T-helper 1 cell (primary cell): ENCODE results near the gene PEX26.
"Not testable (repeated sequence)": the region's sequence is repeated elsewhere in the genome, so short reads cannot be mapped to it uniquely, and the experiment has no call there.

Experiments
- DNase-seq, 5 donors: peaks; one replicate each; pipeline ENCODE4 v3.0.0-alpha.2; 2012 to 2020

Gene PEX26

GRCh38 chr22:18103527-18104269 lies 25.9 kb downstream of the PEX26 start:
- DNase-seq = no peak

- DNase-seq = no peak
Measured at GRCh38 chr22:18104566-18104965, 26.8 kb downstream of the PEX26 start.

- not testable (repeated sequence) for DNase-seq
Measured at GRCh38 chr22:18105981-18106380, 28.2 kb downstream of the PEX26 start.

DNA sequence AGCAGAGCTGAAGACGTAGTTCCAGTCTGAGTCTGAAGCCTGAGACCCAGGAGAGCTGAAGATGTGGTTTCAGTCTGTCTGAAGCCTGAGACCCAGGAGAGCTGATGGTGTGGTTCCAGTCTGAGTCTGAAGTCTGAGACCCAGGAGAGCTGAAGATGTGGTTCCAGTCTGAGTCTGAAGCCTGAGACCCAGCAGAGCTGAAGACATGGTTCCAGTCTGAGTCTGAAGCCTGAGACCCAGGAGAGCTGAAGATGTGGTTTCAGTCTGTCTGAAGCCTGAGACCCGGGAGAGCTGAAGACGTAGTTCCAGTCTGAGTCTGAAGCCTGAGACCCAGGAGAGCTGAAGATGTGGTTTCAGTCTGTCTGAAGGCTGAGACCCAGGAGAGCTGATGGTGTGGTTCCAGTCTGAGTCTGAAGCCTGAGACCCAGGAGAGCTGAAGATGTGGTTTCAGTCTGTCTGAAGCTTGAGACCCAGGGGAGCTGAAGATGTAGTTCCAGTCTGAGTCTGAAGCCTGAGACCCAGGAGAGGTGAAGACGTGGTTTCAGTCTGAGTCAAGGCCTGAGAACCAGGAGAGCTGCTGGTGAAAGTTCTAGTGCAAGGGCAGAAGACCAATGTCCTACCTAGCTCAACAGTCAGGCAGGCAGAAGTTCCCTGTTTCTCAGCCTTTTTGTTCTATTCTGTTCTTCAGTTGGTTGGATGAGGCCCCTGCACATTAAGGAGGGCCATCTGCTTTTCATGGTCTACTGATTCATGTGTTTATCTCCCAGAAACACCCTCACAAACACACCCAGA lies 29.0 kb downstream of the PEX26 start:
- DNase-seq = peak in 1 of 5 donors; percentile 36

- no peak for DNase-seq
Measured at GRCh38 chr22:18108187-18108586, 30.4 kb downstream of the PEX26 start.

- no peak for DNase-seq
Measured at GRCh38 chr22:18109410-18110193, 31.8 kb downstream of the PEX26 start.

DNA sequence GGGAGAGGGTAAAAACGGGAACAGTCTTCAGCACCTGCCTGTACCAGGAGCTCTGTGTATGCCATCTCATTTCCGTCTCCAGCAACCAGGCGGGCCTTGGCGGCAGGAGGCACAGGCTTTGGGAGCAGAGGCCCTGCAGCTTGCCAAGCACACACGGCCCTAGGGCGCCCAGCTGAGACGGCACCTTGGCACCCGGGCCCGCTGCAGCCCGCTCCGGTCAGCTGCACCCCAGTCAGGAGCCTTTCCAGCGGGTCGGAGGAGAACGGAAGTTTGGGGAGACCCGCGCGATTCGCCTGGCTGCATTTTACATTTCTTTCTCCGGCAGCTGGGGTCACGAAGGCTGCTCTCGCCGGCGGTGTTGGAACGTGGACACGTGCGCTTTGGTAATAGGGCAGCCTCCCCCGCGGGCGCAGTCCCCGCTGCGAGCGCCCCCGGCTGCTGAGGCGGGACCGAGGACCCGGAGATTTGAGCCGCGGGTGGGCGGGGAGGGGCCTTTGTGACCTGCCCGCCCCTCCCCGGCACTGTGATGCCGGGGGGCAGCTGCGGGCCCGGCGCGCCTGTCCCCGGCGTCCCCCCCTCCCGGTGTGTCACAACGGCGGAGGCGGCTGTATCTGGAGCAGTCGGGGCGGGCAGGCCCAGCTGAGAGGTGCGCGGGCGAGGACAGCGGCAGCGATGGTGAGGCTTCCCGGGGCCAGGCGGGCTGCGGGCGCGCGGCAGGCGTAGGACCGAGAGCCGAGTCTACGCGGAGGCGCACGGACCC lies 32.6 kb downstream of the PEX26 start, which contains the start of gene TUBA8:
TUBA8 (plus strand) TSS at position 616 of the 760 bp plus-strand sequence; CDS start at position 673, 57 bp downstream.
- DNase-seq = no peak

GRCh38 chr22:18110954-18111758 lies 33.4 kb downstream of the PEX26 start:
- DNase-seq = no peak

DNA sequence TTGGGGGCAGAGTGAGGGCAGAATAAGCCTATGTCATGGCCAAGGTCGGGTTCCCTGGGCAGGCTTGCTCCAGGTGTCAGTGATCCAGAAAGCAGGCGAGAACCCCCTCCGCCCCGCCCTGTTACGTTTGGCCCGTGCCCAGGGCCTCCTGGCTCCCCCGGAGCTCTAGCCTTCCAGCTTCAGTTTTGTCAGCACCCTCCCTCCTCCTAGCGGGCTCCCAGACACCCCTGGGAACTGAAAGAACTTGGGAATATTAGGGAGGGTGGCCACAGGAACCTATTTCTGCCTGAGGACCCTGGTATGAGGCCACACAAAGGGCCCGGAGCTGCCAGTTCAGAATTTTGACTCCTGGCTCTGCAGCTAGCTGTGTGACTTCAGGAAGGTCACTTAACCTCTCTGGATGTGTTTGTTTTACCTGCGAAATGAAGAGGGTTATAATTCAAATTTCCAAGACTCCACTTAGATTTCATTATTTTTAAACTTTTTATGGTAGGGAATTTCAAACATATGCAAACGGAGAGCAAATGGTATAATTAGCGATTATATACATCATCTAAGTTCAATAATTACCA lies 34.1 kb downstream of the PEX26 start:
- DNase-seq = no peak

DNA sequence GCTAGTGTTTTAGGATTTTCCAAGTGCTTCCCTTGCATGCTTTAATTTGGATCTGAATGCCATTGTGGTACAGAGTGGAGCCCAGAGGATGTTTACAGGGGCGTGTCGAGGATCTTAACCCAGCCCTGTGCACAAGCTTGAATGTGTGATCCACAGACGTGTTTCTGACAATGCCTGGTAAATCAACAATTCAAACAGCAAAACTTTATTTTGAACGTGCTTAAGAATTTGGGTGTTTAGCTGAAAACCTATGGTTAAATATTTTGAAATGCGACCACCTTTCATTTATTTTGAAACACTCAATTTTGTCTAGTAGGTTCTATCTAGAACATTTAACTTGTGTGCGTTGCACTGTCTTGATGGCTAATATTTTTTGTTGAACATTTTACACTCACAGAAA lies 34.6 kb downstream of the PEX26 start:
- DNase-seq = no peak

- no peak for DNase-seq
Measured at GRCh38 chr22:18113680-18114394, 36.0 kb downstream of the PEX26 start.

DNA sequence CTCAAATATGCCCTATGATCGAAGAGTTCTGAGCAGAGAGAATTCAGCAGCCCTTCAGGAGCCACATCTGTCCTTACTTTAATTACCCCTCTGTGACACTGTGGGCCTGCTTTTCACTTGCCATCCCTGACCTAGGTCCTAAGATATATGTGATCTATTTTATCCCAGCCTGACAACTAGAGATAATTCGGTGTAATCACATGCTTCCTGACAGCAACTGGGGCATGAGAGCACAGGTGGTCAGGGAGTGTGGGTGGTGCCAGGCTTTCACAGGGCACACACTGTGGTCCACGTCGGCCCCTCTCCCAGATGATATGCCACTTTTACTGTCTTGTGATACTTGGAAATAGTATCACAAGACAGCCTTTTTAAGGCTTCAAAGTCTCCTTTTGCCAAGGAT lies 36.7 kb downstream of the PEX26 start:
- no peak for DNase-seq

DNA sequence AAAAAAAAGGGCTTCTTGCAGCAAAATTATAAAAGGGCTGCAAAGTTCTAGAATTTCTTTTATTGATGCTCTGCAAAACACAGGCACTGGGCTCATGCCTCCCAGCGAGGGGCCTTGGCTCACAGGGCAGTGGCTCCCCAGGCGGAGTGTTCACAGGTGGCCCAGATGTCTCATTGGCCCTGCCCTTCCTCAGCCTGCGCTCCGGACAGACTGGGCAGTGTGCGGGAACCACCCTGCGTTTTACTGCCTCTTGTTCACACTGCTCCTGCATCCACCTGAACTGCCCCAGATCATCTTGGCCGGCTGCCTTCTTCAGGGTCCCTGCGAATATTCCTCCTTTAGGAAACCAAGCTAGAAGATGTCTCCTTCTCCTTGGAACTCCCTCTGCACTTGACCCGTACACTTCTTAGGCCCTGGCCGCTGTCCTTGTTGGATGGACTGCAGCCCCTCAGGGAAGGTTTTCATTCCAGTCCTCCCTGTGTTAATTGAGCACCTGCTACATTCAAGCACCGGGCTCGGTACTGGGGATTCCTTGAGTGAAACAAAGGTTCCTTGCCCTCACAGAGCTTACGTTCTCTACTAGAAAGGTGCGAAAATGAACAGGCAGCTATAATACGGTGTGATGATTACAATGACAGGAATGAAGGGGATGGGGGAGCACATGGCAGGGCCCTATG lies 37.3 kb downstream of the PEX26 start:
- DNase-seq = no peak

GRCh38 chr22:18115906-18116371 lies 38.1 kb downstream of the PEX26 start:
- DNase-seq = no peak

- DNase-seq = no peak
Measured at GRCh38 chr22:18116634-18117033, 38.8 kb downstream of the PEX26 start.

DNA sequence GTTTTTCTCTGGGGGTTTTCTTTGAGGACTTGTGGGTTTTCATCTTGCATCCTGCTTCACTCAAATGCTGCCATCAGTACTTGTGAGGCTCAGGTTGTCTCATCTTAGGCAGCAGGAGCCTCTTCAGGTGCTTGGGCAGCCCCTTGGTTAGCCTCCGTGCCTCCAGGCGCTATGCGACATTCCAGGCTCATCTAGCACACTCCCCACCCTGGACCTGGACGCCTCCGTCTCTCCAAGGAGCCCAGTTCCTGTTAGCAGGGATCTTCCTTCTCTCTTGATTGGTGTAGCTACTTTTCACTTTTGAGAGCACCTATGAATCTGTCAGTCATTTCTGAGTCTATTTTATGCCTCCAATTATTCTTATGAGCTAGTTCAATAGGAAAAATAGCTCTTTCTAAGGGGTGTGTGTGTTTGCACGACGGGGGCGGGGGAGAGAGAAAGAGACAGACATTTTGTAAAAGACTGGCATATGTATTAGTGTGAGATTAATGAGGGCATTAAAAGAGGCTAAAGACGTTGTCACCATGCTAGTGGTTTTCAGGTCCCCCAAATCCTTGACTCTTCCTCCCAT lies 40.6 kb downstream of the PEX26 start:
- no peak for DNase-seq

DNA sequence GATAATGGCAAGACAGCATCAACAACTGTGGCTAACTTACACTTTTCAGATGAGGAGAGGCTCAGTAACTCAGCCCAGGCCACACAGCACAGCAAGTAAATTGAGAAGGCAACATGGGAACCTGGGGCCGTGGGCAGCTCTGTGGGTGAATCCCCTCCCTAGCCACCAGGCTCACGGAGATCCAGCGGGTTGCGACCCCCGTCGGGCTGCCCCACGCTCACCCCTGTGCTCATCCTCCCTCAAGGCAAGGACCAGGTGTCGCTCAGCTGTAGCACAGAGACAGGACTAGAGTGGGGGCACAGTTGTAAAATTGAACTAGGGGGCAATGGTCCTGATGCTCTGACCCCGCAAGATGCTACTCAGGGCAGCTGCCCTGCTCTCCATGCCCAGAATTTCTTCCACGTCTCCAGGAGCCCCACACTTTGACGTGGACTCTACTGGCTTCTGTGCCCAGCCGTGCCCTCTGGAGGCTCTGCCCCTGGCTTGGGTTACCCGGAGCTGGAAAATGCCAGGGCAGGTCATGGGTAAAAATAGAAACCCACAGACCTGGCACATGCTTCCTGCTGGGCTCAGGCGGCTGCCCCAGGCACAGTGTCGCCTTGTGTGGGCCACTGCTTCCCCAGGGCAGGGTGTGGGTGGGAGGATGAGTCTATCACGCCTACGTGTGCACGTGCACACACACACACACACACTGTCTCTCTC lies 41.8 kb downstream of the PEX26 start:
- DNase-seq = no peak

- no peak for DNase-seq
Measured at GRCh38 chr22:18120857-18121256, 43.1 kb downstream of the PEX26 start.

GRCh38 chr22:18121506-18121905 lies 43.7 kb downstream of the PEX26 start:
- no peak for DNase-seq
